IPS DF 4.7 (cell line): ENCODE data around the gene FLYWCH1.
"Not testable (repeated sequence)": the region's sequence is repeated elsewhere in the genome, so short reads cannot be mapped to it uniquely, and the experiment has no call there.

ENCODE experiments used
- DNase-seq: peaks from one replicate; pipeline ENCODE4 v3.0.0-alpha.2; 2013; ENCODE audit warnings: low spot score; ENCODE audit errors: extremely low read depth

FLYWCH1 gene

DNA sequence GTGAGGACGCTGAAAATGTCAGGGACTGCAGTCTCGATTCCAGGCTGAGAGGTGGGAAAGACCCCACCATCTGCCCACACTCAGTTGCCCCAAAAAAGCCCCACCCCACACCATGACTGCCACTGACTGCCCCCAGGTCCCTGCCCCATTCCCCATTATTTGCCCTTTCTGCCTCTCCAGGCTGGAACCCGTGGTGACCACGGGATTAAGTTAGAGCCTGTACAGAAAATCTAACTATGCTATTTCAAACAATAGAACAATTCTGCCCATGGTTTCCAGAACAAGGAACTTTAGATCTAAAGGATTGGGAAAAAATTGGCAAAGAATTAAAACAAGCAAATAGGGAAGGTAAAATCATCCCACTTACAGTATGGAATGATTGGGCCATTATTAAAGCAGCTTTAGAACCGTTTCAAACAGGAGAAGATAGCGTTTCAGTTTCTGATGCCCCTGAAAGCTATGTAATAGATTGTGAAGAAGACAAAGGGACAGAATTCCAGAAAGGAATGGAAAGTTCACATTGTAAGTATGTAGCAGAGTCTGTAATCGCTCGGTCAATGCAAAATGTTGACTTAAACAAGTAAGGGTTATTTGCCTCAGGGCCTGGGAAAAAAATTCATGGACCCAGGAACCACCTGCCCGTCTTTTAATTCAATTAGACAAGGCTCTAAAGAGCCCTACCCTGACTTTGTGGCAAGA is 14.4 kb downstream of the FLYWCH1 start:
- DNase-seq, result no peak

- no peak for DNase-seq
Observed at GRCh38 chr16:2926650-2926999, 14.9 kb downstream of the FLYWCH1 start.

- no peak for DNase-seq
Observed at GRCh38 chr16:2927010-2927646, 15.4 kb downstream of the FLYWCH1 start.

GRCh38 chr16:2928151-2928550 is 16.4 kb downstream of the FLYWCH1 start:
- not testable (repeated sequence) for DNase-seq

DNA sequence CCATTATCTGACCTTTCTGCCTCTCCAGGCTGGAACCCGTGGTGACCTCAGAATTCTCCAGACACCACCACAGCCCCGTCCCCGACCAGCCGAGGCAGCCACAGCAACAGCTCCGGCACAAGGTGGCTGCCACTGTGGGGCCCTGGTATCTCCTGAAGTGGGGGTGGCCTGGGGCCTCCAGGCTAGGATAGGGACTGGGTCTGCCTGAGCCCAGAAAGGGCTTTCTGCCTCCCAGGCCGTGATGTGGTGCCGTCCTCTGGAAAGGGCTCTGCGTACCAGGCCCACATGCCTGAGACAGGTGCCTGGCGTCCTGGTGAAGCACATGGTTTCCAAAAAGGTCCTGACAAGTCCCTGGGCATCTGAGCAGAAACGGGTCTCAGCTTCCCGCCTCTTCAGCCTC is 17.1 kb downstream of the FLYWCH1 start:
- no peak for DNase-seq

GRCh38 chr16:2929693-2930092 is 18.0 kb downstream of the FLYWCH1 start:
- no peak for DNase-seq

DNA sequence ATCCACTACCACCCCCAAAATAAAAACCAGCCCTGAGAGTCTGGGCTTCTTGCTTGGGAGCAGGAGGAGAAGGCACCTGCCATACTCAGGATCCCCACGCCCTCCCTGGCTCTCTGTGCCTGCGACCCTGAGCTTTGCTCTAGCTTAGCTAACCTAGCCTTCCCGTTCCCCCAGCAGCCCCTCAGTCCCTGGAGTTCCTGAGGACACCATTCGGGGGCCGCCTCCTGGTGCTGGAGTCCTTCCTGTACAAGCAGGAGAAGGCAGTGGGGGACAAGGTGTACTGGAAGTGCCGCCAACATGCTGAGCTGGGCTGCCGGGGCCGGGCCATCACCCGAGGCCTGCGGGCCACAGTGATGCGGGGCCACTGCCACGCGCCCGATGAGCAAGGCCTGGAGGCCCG is 18.5 kb downstream of the FLYWCH1 start:
- no peak for DNase-seq

- DNase-seq, result not testable (repeated sequence)
Observed at GRCh38 chr16:2931231-2931914, 19.6 kb downstream of the FLYWCH1 start.

- no peak for DNase-seq
Observed at GRCh38 chr16:2933136-2933535, 21.4 kb downstream of the FLYWCH1 start.

GRCh38 chr16:2933701-2934100 is 22.0 kb downstream of the FLYWCH1 start:
- no peak for DNase-seq

DNA sequence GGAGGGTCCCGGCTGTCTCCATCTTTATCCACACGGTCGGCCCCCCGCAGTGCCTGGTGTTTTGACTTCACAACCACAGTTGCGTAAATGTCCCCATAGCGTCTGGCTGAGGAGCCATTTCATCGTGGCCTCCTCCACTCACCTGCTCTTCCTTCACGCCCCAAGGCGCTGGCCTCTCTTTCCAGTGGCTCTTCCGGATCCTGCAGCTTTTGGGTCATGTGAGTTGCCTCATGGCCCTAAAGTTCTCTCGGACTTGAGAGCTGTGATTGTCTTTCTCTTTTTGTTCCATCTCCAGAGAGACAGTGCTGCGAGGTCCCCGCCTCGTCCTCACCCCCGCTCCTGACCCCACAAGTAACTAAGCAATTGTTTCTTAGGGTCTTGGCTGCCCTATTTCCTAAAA is 22.7 kb downstream of the FLYWCH1 start:
- DNase-seq, result no peak

DNA sequence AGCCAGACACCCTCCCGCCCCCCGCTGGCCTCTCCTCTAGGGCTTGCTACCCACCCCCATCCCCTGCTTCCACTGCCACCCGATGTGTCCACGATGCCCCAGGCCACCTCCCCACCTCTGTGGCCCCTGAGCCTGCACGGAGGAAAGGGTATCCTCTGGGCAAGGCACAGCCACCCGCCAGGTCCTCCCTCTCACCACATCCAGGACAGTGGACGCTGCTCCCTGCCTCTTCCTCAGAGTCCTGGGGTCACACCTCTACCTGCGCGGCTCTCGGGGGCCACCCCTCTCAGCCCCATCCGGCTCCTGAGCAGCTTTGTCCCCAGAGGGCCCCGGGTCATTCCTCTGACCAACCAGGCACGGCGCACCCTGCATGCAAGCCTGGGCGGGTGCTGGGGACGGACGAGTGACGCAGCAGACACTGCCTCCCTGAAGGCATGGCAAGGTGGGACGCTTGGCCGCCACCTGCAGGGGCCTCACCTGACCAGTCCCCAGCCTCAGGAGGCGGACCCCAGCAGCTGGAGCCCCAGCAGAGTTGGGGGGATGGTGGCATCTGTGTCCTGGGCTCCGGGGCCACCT is 24.8 kb downstream of the FLYWCH1 start:
- no peak for DNase-seq

DNA sequence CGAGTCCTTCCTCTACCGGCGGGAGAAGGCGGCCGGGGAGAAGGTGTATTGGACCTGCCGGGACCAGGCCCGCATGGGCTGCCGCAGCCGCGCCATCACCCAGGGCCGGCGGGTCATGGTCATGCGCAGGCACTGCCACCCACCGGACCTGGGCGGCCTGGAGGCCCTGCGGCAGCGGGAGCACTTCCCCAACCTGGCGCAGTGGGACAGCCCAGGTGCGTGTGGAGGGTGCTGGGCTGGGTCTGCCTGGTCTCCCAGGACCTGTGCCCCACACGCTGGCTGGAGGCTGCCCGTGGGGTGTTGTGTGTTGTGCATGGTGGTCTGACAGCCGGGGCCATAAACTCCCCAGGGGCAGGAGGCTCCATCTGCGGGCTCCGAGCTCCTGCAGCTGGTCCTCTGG is 25.4 kb downstream of the FLYWCH1 start:
- DNase-seq, result no peak

DNA sequence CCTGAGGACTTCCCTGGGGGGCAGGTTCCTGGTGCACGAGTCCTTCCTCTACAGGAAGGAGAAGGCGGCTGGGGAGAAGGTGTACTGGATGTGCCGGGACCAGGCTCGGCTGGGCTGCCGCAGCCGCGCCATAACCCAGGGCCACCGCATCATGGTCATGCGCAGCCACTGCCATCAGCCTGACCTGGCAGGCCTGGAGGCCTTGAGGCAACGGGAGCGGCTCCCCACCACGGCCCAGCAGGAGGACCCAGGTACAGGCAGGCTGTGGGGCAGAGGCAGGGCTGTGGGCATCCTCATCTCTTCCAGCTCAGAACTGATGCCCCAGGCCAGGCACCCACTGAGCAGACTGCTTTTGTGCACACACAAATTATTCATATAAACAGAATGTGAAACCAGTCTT is 26.5 kb downstream of the FLYWCH1 start:
- no peak for DNase-seq

GRCh38 chr16:2939968-2940367 is 28.2 kb downstream of the FLYWCH1 start:
- no peak for DNase-seq

GRCh38 chr16:2942045-2942444 is 30.3 kb downstream of the FLYWCH1 start:
- no peak for DNase-seq

- not testable (repeated sequence) for DNase-seq
Observed at GRCh38 chr16:2943716-2944115, 32.0 kb downstream of the FLYWCH1 start.

- no peak for DNase-seq
Observed at GRCh38 chr16:2946649-2947048, 34.9 kb downstream of the FLYWCH1 start.

DNA sequence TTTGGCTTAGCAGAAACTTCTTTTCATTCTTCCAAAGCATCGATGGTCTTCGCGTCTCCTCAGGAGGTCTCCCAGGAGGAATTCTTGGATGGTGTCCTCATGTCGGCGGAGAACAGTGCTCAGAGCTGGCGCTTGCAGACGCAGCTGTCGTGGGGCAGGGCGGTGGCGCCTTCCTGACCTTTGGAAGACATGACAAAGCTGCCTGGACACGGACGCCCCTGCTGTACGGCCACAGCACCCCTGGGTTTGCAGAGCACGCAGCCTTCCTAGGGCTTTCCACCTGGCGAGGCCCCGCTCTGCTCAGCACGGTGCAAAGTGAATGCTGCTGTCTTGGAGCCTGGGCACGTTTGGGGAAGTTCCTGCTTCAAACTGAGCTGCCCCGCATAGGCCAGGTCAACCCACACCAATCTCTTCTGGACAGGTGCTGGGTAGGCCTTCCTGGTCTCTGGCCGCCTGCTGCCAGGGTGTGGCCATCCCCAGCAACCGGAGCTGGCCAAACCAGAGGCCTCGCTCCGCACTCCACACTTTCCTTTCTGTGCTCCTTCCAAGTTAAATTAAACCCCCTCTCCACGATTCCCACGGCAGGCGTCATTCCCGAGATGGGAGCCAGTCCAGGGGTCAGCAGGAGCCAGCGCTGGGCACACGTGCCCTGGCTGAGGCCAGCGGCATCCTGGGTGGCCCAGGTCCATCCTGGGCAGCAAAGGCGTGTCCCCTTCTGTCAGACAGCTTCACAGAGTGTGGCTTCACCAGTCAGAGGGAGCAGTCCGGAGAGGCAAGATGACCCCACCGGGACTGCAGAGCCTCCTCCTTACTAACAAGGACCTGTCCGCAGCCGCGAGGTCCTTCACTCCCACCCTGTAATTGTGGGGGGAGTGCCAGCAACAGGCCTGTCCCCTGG is 37.3 kb downstream of the FLYWCH1 start:
- no peak for DNase-seq

- no peak for DNase-seq
Observed at GRCh38 chr16:2949705-2950352, 38.1 kb downstream of the FLYWCH1 start.

GRCh38 chr16:2950353-2950724 is 38.6 kb downstream of the FLYWCH1 start:
- no peak for DNase-seq
